ENCODE measurements around the gene NPAS1. TPM values are rescaled to one million over a fixed set of nuclear protein-coding genes. Genes with fewer than 3 reads are reported as not detected.

The NPAS1 gene
- not detected for total RNA-seq

- H3K27me3 Mint-ChIP-seq = peaks cover 34% of the 10 kb centered on the region
- H3K4me1 Mint-ChIP-seq (ENCODE audit: low read depth) = peaks cover 15% of the 10 kb centered on the region
- intact Hi-C loops (cut with micrococcal nuclease) = loop anchor here (2.0 to 5.0 kb wide), 2 partner anchors 13 to 223 kb away; no protein-coding TSS in a partner anchor
- no peak for DNase-seq
- ChIA-PET POLR2A (no interaction called here), CTCF (interaction anchor here (0.6 to 0.8 kb wide), 2 partner anchors 135 to 191 kb away, joined by 3 to 4 read pairs; no protein-coding TSS in a partner anchor)
- H3K9me3 Mint-ChIP-seq = no peaks in the 10 kb centered on the region
- H3K36me3 Mint-ChIP-seq = no peaks in the 10 kb centered on the region
- no peak within 1 kb of the TSS for H3K27ac Mint-ChIP-seq
- H3K4me3 Mint-ChIP-seq = no peak within 1 kb of the TSS
These were observed at the start of gene NPAS1 for GRCh38 chr19:47019431-47020041. TSS of gene NPAS1 (plus strand) at chr19:47019837. CDS start at chr19:47021048, 1,211 bp downstream.

GRCh38 chr19:46970815-46971214 is 48.8 kb upstream of the NPAS1 start:
- intact Hi-C loops (cut with micrococcal nuclease) = no loop called here
- H3K4me1 Mint-ChIP-seq (ENCODE audit: low read depth) = peaks cover 18% of the 10 kb centered on the region
- H3K27me3 Mint-ChIP-seq = no peaks in the 10 kb centered on the region
- H3K27ac Mint-ChIP-seq = no peak overlapping the region
- peaks cover 3% of the 10 kb centered on the region for H3K36me3 Mint-ChIP-seq
- H3K9me3 Mint-ChIP-seq = no peaks in the 10 kb centered on the region
- POLR2A ChIA-PET = no interaction called here
- CTCF ChIA-PET = no interaction called here
- DNase-seq = no peak
- no peak overlapping the region for H3K4me3 Mint-ChIP-seq

GRCh38 chr19:46972311-46972710 is 47.3 kb upstream of the NPAS1 start:
- Mint-ChIP-seq H3K36me3 (peaks cover 1% of the 10 kb centered on the region), H3K27ac (no peak overlapping the region), H3K9me3 (no peaks in the 10 kb centered on the region), H3K27me3 (no peaks in the 10 kb centered on the region), H3K4me1 (ENCODE audit: low read depth) (peaks cover 13% of the 10 kb centered on the region), H3K4me3 (no peak overlapping the region)
- ChIA-PET POLR2A (no interaction called here), CTCF (interaction anchor here (2.1 kb wide), 1 partner anchor 41 kb away, joined by 7 read pairs; no protein-coding TSS in a partner anchor)
- DNase-seq = no peak
- intact Hi-C loops (cut with micrococcal nuclease) = no loop called here

- Mint-ChIP-seq H3K27ac (no peak overlapping the region), H3K4me1 (ENCODE audit: low read depth) (peaks cover 7% of the 10 kb centered on the region)
- intact Hi-C loops (cut with micrococcal nuclease) = no loop called here
These were observed 45.5 kb upstream of the NPAS1 start for GRCh38 chr19:46974181-46974580.

GRCh38 chr19:46975011-46975924 is 44.4 kb upstream of the NPAS1 start:
- peaks cover 9% of the 10 kb centered on the region for H3K4me1 Mint-ChIP-seq (ENCODE audit: low read depth)
- H3K27me3 Mint-ChIP-seq = no peaks in the 10 kb centered on the region
- no peak overlapping the region for H3K4me3 Mint-ChIP-seq
- no peak overlapping the region for H3K27ac Mint-ChIP-seq
- intact Hi-C loops (cut with micrococcal nuclease) = no loop called here
- POLR2A ChIA-PET = no interaction called here
- DNase-seq = no peak
- H3K36me3 Mint-ChIP-seq = no peaks in the 10 kb centered on the region
- CTCF ChIA-PET = interaction anchor here (0.5 to 3.0 kb wide), 4 partner anchors 16 to 81 kb away, joined by 3 to 9 read pairs (median 6); no protein-coding TSS in a partner anchor
- no peaks in the 10 kb centered on the region for H3K9me3 Mint-ChIP-seq

More at GRCh38 chr19:46974181-46974580, 45.5 kb upstream of the NPAS1 start:
- CTCF ChIA-PET = interaction anchor here (0.9 to 3.0 kb wide), 3 partner anchors 17 to 49 kb away, joined by 3 to 9 read pairs (median 7); no protein-coding TSS in a partner anchor
- DNase-seq = no peak
- Mint-ChIP-seq H3K27me3 (no peaks in the 10 kb centered on the region), H3K36me3 (no peaks in the 10 kb centered on the region), H3K9me3 (no peaks in the 10 kb centered on the region), H3K4me3 (no peak overlapping the region)
- POLR2A ChIA-PET = no interaction called here

GRCh38 chr19:46975925-46976782 is 43.5 kb upstream of the NPAS1 start:
- intact Hi-C loops (cut with micrococcal nuclease) = no loop called here
- POLR2A ChIA-PET = no interaction called here
- Mint-ChIP-seq H3K4me3 (no peak overlapping the region), H3K36me3 (no peaks in the 10 kb centered on the region), H3K4me1 (ENCODE audit: low read depth) (peaks cover 18% of the 10 kb centered on the region), H3K27ac (no peak overlapping the region), H3K27me3 (no peaks in the 10 kb centered on the region), H3K9me3 (no peaks in the 10 kb centered on the region)
- CTCF ChIA-PET = interaction anchor here (0.5 to 3.0 kb wide), 5 partner anchors 15 to 205 kb away, joined by 3 to 9 read pairs (median 5); no protein-coding TSS in a partner anchor
- no peak for DNase-seq

GRCh38 chr19:46976845-46977320 is 42.8 kb upstream of the NPAS1 start:
- ChIA-PET CTCF (interaction anchor here (0.6 to 3.0 kb wide), 3 partner anchors 14 to 204 kb away, joined by 3 to 9 read pairs (median 5); no protein-coding TSS in a partner anchor), POLR2A (no interaction called here)
- no peak overlapping the region for H3K4me3 Mint-ChIP-seq
- DNase-seq = no peak
- no peak overlapping the region for H3K27ac Mint-ChIP-seq
- H3K9me3 Mint-ChIP-seq = no peaks in the 10 kb centered on the region
- H3K36me3 Mint-ChIP-seq = no peaks in the 10 kb centered on the region
- H3K27me3 Mint-ChIP-seq = no peaks in the 10 kb centered on the region
- peaks cover 18% of the 10 kb centered on the region for H3K4me1 Mint-ChIP-seq (ENCODE audit: low read depth)
- intact Hi-C loops (cut with micrococcal nuclease) = no loop called here

GRCh38 chr19:46977548-46977947 is 42.1 kb upstream of the NPAS1 start:
- intact Hi-C loops (cut with micrococcal nuclease) = no loop called here
- peaks cover 18% of the 10 kb centered on the region for H3K4me1 Mint-ChIP-seq (ENCODE audit: low read depth)
- no peak overlapping the region for H3K27ac Mint-ChIP-seq
- no peaks in the 10 kb centered on the region for H3K36me3 Mint-ChIP-seq
- no peaks in the 10 kb centered on the region for H3K9me3 Mint-ChIP-seq
- no peak overlapping the region for H3K4me3 Mint-ChIP-seq
- ChIA-PET CTCF (no interaction called here), POLR2A (no interaction called here)
- no peaks in the 10 kb centered on the region for H3K27me3 Mint-ChIP-seq
- DNase-seq = no peak

GRCh38 chr19:46978171-46978869 is 41.3 kb upstream of the NPAS1 start:
- CTCF ChIA-PET = no interaction called here
- Mint-ChIP-seq H3K4me3 (no peak overlapping the region), H3K9me3 (no peaks in the 10 kb centered on the region), H3K27ac (no peak overlapping the region), H3K4me1 (ENCODE audit: low read depth) (peaks cover 18% of the 10 kb centered on the region), H3K27me3 (no peaks in the 10 kb centered on the region), H3K36me3 (no peaks in the 10 kb centered on the region)
- intact Hi-C loops (cut with micrococcal nuclease) = no loop called here
- POLR2A ChIA-PET = no interaction called here
- DNase-seq = no peak

GRCh38 chr19:46979126-46980105 is 40.2 kb upstream of the NPAS1 start:
- ChIA-PET POLR2A (no interaction called here), CTCF (interaction anchor here (3.4 kb wide), 1 partner anchor 12 kb away, joined by 10 read pairs; no protein-coding TSS in a partner anchor)
- Mint-ChIP-seq H3K36me3 (no peaks in the 10 kb centered on the region), H3K4me1 (ENCODE audit: low read depth) (peaks cover 18% of the 10 kb centered on the region), H3K27ac (no peak overlapping the region), H3K4me3 (no peak overlapping the region), H3K27me3 (no peaks in the 10 kb centered on the region), H3K9me3 (no peaks in the 10 kb centered on the region)
- intact Hi-C loops (cut with micrococcal nuclease) = no loop called here
- no peak for DNase-seq

All from activated CD4-positive, alpha-beta memory T cell treated with anti-CD3 and anti-CD28 coated beads for 36 hours (primary cell).